PC-3 (cell line): Measurements from ENCODE around the gene BACE2. TPM values are rescaled to one million over a fixed set of nuclear protein-coding genes. Genes with fewer than 3 reads are reported as not detected.

Experiments used
- ATAC-seq: fragments of 200-7000 bp; cut with Tn5 transposase; 2 replicates; pipeline ENCODE4 v1.9.1; 2020; ENCODE audit warnings: mild to moderate bottlenecking, moderate library complexity
- BruUV-seq: library from RNA; stranded (reverse); fragments of 400-500 nt; replicated peaks from 2 replicates; lab custom pipeline; 2021; lab: Mats Ljungman, UMichigan
- CTCF ChIA-PET: fragments of 300-600 bp; sonication (Branson Sonifier 250); formaldehyde crosslinking; loops from one replicate; lab custom pipeline; 2022; ENCODE audit warnings: antibody characterized with exemption; lab: Charles Lee
- POLR2A ChIA-PET: fragments of 300-600 bp; sonication (Branson Sonifier 250); formaldehyde crosslinking; loops from one replicate; lab custom pipeline; 2022; ENCODE audit warnings: antibody characterized with exemption; ENCODE audit not compliant: unreplicated experiment; lab: Charles Lee
- DNase-seq: peaks from one replicate; pipeline ENCODE4 v3.0.0-alpha.2; 2015
- H2AFZ ChIP-seq: fragments of 300-600 bp; sonication (generic); 2 replicates; pipeline ENCODE4 v1.6.0; 2016; ENCODE audit warnings: antibody characterized with exemption, low read length
- H3F3A ChIP-seq: fragments of 300-600 bp; sonication (generic); one replicate; pipeline ENCODE4 v1.6.0; 2017; ENCODE audit warnings: antibody characterized with exemption, low read length, control low read depth, mild to moderate bottlenecking; ENCODE audit not compliant: unreplicated experiment
- H3K27ac ChIP-seq: fragments of 300-600 bp; sonication (generic); 2 replicates; pipeline ENCODE4 v1.5.1; 2016; ENCODE audit warnings: mild to moderate bottlenecking, low read length
- H3K27me3 ChIP-seq: fragments of 300-600 bp; sonication (generic); 2 replicates; pipeline ENCODE4 v1.6.1; 2016; ENCODE audit warnings: low read length, mixed read lengths
- H3K36me3 ChIP-seq: fragments of 300-600 bp; sonication (generic); 2 replicates; pipeline ENCODE4 v1.6.1; 2016; ENCODE audit warnings: low read depth, mixed run types, low read length, mixed read lengths
- H3K4me1 ChIP-seq: fragments of 300-600 bp; sonication (generic); 2 replicates; pipeline ENCODE4 v1.5.1; 2016; ENCODE audit warnings: low read length; ENCODE audit not compliant: insufficient read depth
- H3K4me2 ChIP-seq: fragments of 300-600 bp; sonication (generic); 2 replicates; pipeline ENCODE4 v1.6.0; 2016; ENCODE audit warnings: low read length
- H3K4me3 ChIP-seq: fragments of 300-600 bp; sonication (generic); 2 replicates; pipeline ENCODE4 v1.5.1; 2016; ENCODE audit warnings: mild to moderate bottlenecking, low read length, mixed read lengths
- H3K79me2 ChIP-seq: fragments of 300-600 bp; sonication (generic); 2 replicates; pipeline ENCODE4 v1.6.1; 2017; ENCODE audit warnings: low read length, mixed read lengths
- H3K9ac ChIP-seq: fragments of 300-600 bp; sonication (generic); 2 replicates; pipeline ENCODE4 v1.6.0; 2016; ENCODE audit warnings: mild to moderate bottlenecking, low read length
- H3K9me2 ChIP-seq: fragments of 300-600 bp; sonication (generic); replicated peaks from 2 replicates; pipeline ENCODE4 v1.6.1; 2016; ENCODE audit warnings: mixed run types, low read length, mixed read lengths
- H3K9me3 ChIP-seq: fragments of 300-600 bp; sonication (generic); 2 replicates; pipeline ENCODE4 v1.6.1; 2016; ENCODE audit warnings: low read length, mixed read lengths
- H4K20me1 ChIP-seq: fragments of 300-600 bp; sonication (generic); 2 replicates; pipeline ENCODE4 v1.6.1; 2016; ENCODE audit warnings: low read length, mixed read lengths
- EZH2 ChIP-seq: fragments of 300-600 bp; sonication (generic); IDR thresholded peaks from one replicate; pipeline ENCODE4 v1.6.1; 2017; ENCODE audit warnings: antibody characterized with exemption, mild to moderate bottlenecking, low read length; ENCODE audit not compliant: unreplicated experiment
- EZH2phosphoT487 ChIP-seq: fragments of 300-600 bp; sonication (generic); IDR thresholded peaks from 2 replicates; pipeline ENCODE4 v1.6.1; 2018; ENCODE audit warnings: mild to moderate bottlenecking, antibody characterized with exemption, low read length, borderline replicate concordance
- intact Hi-C: fragments of 100-400 bp; cut with micrococcal nuclease; formaldehyde crosslinking; loops from 2 replicates; pipeline ENCODE4 v1.9.0; 2023
- microRNA-seq: library from miRNA; unstranded; fragments of <30 nt; microRNA quantifications from one replicate; pipeline ENCODE4 v1.1.0, GENCODE V29; 2020; ENCODE audit not compliant: unreplicated experiment
- total RNA-seq: library from RNA; depleted of rRNA; stranded (reverse); fragments of >200 nt; gene quantifications from 2 replicates; pipeline ENCODE4 v1.2.3, GENCODE V29; 2014; rRNA removed
- TF ChIP-seq, protein P1 (sequence below): fragments of 300-600 bp; sonication (generic); conservative IDR thresholded peaks from 2 replicates; pipeline ENCODE4 v1.5.1; 2017; ENCODE audit warnings: antibody characterized with exemption, low read depth, mild to moderate bottlenecking, low read length

The BACE2 gene
- total RNA-seq, 1 experiment from 2014 or later = 89.2 TPM

DNA sequence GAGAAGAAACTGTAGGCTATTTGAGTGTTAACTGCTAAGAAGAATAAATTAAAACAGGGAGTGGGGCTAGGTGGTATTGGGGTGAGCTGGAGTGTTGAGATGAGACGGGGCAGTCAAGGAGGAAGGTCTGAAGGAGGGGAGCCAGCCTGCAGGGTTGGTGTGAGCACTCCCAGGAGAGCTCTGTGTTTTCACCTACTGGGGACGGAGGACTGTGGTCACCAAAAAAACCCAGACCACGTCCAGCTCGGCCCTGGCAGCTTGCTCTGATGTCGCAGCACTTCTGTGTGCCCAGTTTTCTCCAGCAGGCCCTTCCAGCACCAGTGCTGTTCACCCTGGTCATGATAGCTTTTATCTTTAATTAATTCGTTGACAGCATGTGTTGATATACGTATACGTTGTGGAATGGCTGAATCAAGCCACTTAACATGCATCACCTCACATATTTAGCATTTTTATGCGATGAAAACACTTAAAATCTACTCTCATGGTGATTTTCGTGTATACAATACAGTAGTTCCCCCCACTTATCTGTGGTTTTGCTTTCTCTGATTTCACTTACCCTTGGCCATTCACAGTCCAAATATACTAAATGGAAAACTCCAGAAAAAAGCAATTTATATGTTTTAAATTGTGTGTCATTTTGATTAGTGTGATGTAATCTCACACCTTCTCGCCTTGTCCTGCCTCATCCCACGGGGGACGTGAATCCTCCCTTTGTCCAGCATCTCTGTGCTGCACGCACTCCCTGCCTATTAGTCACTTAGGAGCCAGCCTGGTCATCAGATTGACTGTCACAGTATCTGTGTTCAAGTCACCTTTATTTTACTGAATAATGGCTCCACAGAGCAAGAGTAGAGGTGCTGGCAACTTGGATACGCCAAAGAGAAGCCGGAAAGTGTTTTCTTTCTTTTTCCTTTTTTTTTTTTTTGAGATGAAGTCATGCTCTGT, 161.0 kb downstream of the BACE2 start:
- H2AFZ ChIP-seq = no peak overlapping the region
- H3K9me2 ChIP-seq = no peaks in the 10 kb centered on the region
- ChIA-PET CTCF (no interaction called here), POLR2A (no interaction called here)
- H3K27me3 ChIP-seq = 0 out of 2 replicates have a peak, but pooled peaks cover 10% of the 10 kb centered on the region
- no peaks in the 10 kb centered on the region for H4K20me1 ChIP-seq
- no peak for DNase-seq
- intact Hi-C loops = no loop called here
- H3K4me3 ChIP-seq = no peak overlapping the region
- no TSS peak for BruUV-seq
- TF ChIP-seq, protein P1, sequence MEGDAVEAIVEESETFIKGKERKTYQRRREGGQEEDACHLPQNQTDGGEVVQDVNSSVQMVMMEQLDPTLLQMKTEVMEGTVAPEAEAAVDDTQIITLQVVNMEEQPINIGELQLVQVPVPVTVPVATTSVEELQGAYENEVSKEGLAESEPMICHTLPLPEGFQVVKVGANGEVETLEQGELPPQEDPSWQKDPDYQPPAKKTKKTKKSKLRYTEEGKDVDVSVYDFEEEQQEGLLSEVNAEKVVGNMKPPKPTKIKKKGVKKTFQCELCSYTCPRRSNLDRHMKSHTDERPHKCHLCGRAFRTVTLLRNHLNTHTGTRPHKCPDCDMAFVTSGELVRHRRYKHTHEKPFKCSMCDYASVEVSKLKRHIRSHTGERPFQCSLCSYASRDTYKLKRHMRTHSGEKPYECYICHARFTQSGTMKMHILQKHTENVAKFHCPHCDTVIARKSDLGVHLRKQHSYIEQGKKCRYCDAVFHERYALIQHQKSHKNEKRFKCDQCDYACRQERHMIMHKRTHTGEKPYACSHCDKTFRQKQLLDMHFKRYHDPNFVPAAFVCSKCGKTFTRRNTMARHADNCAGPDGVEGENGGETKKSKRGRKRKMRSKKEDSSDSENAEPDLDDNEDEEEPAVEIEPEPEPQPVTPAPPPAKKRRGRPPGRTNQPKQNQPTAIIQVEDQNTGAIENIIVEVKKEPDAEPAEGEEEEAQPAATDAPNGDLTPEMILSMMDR = no peak
- TF ChIP-seq EZH2phosphoT487 (no peak), EZH2 (no peak)
- no peaks in the 10 kb centered on the region for H3K36me3 ChIP-seq
- H3F3A ChIP-seq = no peaks in the 10 kb centered on the region
- no peak overlapping the region for H3K9ac ChIP-seq
- no peak overlapping the region for H3K4me2 ChIP-seq
- no peak for ATAC-seq
- no peaks in the 10 kb centered on the region for H3K79me2 ChIP-seq
- H3K4me1 ChIP-seq = no peaks in the 10 kb centered on the region
- no peaks in the 10 kb centered on the region for H3K9me3 ChIP-seq
- H3K27ac ChIP-seq = no peak overlapping the region

Small RNA genes lying within 50 kb of the gene (microRNA-seq; reads per million reads assigned to microRNA genes)
- gene MIR3197 = 2.3 reads per million

Other genes with a start within 250 kb of the BACE2 start
- gene FAM3B, start 148.6 kb downstream of the BACE2 start, total RNA-seq = not detected in 2 replicates
- 0.15 and 0.46 TPM in 2 replicates for gene MX2, start 193.9 kb downstream of the BACE2 start, total RNA-seq